ENCODE data around the gene CIRBP. TPM values are rescaled to one million over a fixed set of nuclear protein-coding genes. Genes with fewer than 3 reads are reported as not detected.

CIRBP gene
- total and polyA plus RNA-seq, 2 of the 13 experiments (the other 11 are each of a cell fraction or from before 2014, with no cell fraction given) = 133 to 140 TPM

- TF ChIP-seq PATZ1 (CRISPR knock-in tag; IDR thresholded peaks at IDR 0.05) (peak; percentile 63; the same call in 1 of the 2 replicates), RBM22 (optimal IDR thresholded peaks at IDR 0.05; ENCODE audit: low read length) (no peak), ZNF34 (CRISPR knock-in tag; IDR thresholded peaks at IDR 0.05; ENCODE audit: borderline replicate concordance) (no peak), KDM5B (CRISPR knock-in tag; IDR thresholded peaks at IDR 0.05; ENCODE audit: borderline replicate concordance) (no peak), NCOR1 (IDR thresholded peaks at IDR 0.05; ENCODE audit: borderline replicate concordance, low read length) (no peak), HNF4A (CRISPR knock-in tag; IDR thresholded peaks at IDR 0.05) (no peak), USF2 (IDR thresholded peaks at IDR 0.05; ENCODE audit: low read depth, low read length) (no peak), USF2 (CRISPR knock-in tag; IDR thresholded peaks at IDR 0.05; ENCODE audit: borderline replicate concordance) (no peak), GFI1 (CRISPR knock-in tag; IDR thresholded peaks at IDR 0.05; ENCODE audit: borderline replicate concordance) (no peak), ZNF280D (CRISPR knock-in tag; IDR thresholded peaks at IDR 0.05) (no peak)
These were observed 31.3 kb upstream of the CIRBP start, which contains the start of gene CBARP (continued) for GRCh38 chr19:1237754-1238368.

All from HepG2 (cell line).